ENCODE results near the gene SYNPO2.
"Not testable (repeated sequence)": the region's sequence is repeated elsewhere in the genome, so short reads cannot be mapped to it uniquely, and the experiment has no call there.

DNA sequence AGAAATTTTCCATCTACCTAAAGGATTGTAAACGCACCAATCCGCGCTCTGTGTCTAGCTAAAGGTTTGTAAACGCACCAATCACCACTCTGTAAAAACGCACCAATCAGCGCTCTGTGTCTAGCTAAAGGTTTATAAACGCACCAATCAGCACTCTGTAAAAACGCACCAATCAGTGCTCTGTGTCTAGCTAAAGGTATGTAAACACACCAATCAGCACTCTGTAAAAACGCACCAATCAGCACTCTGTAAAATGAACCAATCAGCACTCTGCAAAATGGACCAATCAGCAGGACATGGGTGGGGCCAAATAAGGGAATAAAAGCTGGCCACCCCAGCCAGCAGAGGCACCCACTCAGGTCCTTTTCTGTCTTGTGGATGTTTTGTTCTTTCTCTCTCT, 10.1 kb upstream of the SYNPO2 start:
- TF ChIP-seq, protein P1, sequence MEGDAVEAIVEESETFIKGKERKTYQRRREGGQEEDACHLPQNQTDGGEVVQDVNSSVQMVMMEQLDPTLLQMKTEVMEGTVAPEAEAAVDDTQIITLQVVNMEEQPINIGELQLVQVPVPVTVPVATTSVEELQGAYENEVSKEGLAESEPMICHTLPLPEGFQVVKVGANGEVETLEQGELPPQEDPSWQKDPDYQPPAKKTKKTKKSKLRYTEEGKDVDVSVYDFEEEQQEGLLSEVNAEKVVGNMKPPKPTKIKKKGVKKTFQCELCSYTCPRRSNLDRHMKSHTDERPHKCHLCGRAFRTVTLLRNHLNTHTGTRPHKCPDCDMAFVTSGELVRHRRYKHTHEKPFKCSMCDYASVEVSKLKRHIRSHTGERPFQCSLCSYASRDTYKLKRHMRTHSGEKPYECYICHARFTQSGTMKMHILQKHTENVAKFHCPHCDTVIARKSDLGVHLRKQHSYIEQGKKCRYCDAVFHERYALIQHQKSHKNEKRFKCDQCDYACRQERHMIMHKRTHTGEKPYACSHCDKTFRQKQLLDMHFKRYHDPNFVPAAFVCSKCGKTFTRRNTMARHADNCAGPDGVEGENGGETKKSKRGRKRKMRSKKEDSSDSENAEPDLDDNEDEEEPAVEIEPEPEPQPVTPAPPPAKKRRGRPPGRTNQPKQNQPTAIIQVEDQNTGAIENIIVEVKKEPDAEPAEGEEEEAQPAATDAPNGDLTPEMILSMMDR (IDR thresholded peaks at IDR 0.05) = not testable (repeated sequence)
- not testable (repeated sequence) for TF ChIP-seq POLR2AphosphoS5 (IDR thresholded peaks at IDR 0.05)
